GM19463 (cell line): Measurements from ENCODE around the gene MUCL1.

Source experiments
- ATAC-seq: cut with Tn5 transposase; IDR thresholded peaks from one replicate; pipeline ENCODE4 v1.9.1; 2021; ENCODE audit warnings: mild to moderate bottlenecking, moderate library complexity; ENCODE audit not compliant: unreplicated experiment

Gene MUCL1

DNA sequence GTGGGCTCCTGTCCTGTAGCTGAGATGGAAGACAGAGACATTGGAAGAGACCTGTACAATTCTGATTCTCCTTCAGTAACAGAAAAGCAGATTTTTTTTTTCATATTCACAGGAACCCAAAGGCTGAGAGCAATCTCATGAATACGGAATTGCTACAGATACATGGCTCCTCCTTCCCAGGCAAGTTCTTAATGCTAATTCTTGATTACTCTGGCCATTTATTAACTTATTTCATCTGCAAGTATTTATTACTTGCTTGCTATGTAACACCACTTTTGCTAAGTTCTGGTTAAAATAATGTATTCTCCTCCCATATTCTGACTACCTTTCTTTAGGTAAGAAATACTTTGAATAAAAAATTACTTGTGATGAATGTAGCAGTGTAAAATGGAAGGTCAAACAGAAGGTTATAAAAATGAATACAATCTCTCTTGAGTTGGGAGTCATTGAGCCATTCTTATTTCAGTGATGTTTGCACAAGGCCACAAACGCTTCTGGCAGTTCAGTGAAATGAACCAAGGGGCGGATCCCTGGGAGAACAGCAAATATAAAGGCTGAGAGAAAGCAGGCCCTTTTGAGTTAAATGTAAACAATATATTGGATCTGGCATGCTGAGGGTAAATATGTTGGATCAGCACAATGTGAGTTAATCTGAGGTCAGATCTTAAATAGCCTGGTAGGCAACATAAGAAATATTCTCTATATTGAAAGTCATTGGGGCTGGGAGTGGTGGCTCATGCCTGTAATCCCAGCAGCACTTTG, 37.6 kb downstream of the MUCL1 start:
- ATAC-seq: no peak
